Activated B cell treated with CpG ODN at 0.5 μM for 24 hours (primary cell): ENCODE measurements around the gene PARP14. TPM values are rescaled to one million over a fixed set of nuclear protein-coding genes. Genes with fewer than 3 reads are reported as not detected.
"Not testable (repeated sequence)": the region's sequence is repeated elsewhere in the genome, so short reads cannot be mapped to it uniquely, and the experiment has no call there.

ENCODE experiments used
- ATAC-seq: fragments of 200-7000 bp; cut with Tn5 transposase; one replicate; pipeline ENCODE4 v1.10.0; 2021; ENCODE audit warnings: low read depth, mild to moderate bottlenecking, moderate library complexity
- CTCF ChIA-PET: fragments of 350-600 bp; sonication (Branson Sonifier 250); formaldehyde crosslinking; loops from one replicate; lab custom pipeline; 2021; ENCODE audit warnings: antibody characterized with exemption; lab: Charles Lee
- POLR2A ChIA-PET: fragments of 350-600 bp; sonication (Branson Sonifier 250); formaldehyde crosslinking; loops from one replicate; lab custom pipeline; 2021; ENCODE audit warnings: antibody characterized with exemption; lab: Charles Lee
- DNase-seq: peaks from one replicate; pipeline ENCODE4 v3.0.0; 2022
- H3K27ac Mint-ChIP-seq: one replicate; pipeline ENCODE4 v1.8.0; 2020; ENCODE audit warnings: mixed read lengths
- H3K27me3 Mint-ChIP-seq: one replicate; pipeline ENCODE4 v1.8.0; 2021; ENCODE audit warnings: mixed read lengths
- H3K36me3 Mint-ChIP-seq: one replicate; pipeline ENCODE4 v1.8.0; 2021; ENCODE audit warnings: low read depth, mixed read lengths
- H3K4me1 Mint-ChIP-seq: one replicate; pipeline ENCODE4 v1.8.0; 2021; ENCODE audit warnings: mixed read lengths
- H3K4me3 Mint-ChIP-seq: one replicate; pipeline ENCODE4 v1.8.0; 2020; ENCODE audit warnings: mild to moderate bottlenecking, mixed read lengths
- H3K9me3 Mint-ChIP-seq: one replicate; pipeline ENCODE4 v1.8.0; 2020; ENCODE audit warnings: mixed read lengths
- CTCF ChIP-seq: fragments of 200-600 bp; IDR thresholded peaks from one replicate; pipeline ENCODE4 v1.8.0; 2022; ENCODE audit warnings: antibody characterized with exemption, mild to moderate bottlenecking
- intact Hi-C: fragments of 100-400 bp; cut with micrococcal nuclease; formaldehyde crosslinking; loops from one replicate; pipeline ENCODE4 v1.15.1; 2024
- total RNA-seq: library from RNA; stranded (reverse); gene quantifications from 2 replicates; pipeline ENCODE4 v1.2.3, GENCODE V29; 2022

The PARP14 gene
- total RNA-seq, 1 donor from 2014 or later = 221 TPM

- H3K4me1 Mint-ChIP-seq = peaks cover 30% of the 10 kb centered on the region
- no peaks in the 10 kb centered on the region for H3K9me3 Mint-ChIP-seq
These were observed 37.7 kb upstream of the PARP14 start for GRCh38 chr3:122642935-122643334.

GRCh38 chr3:122646146-122646988 lies 34.3 kb upstream of the PARP14 start:
- TF ChIP-seq CTCF = no peak
- ChIA-PET POLR2A (interaction anchor here (1.1 to 1.5 kb wide), 2 partner anchors 49 to 72 kb away, joined by 3 to 4 read pairs; no protein-coding TSS in a partner anchor), CTCF (no interaction called here)
- no peaks in the 10 kb centered on the region for H3K36me3 Mint-ChIP-seq
- no peak overlapping the region for H3K4me3 Mint-ChIP-seq
- no peaks in the 10 kb centered on the region for H3K27me3 Mint-ChIP-seq
- peaks cover 27% of the 10 kb centered on the region for H3K4me1 Mint-ChIP-seq
- peak; percentile 45 for ATAC-seq
- no peak for DNase-seq
- intact Hi-C loops = loop anchor here (2.0 kb wide), 1 partner anchor 16 kb away; no protein-coding TSS in a partner anchor
- H3K9me3 Mint-ChIP-seq = no peaks in the 10 kb centered on the region
- H3K27ac Mint-ChIP-seq = peak overlapping the region; percentile 18

More at GRCh38 chr3:122642935-122643334, 37.7 kb upstream of the PARP14 start:
- TF ChIP-seq CTCF = no peak
- no peaks in the 10 kb centered on the region for H3K27me3 Mint-ChIP-seq
- H3K4me3 Mint-ChIP-seq = no peak overlapping the region
- ChIA-PET POLR2A (interaction anchor here (0.6 to 1.3 kb wide), 2 partner anchors 64 to 135 kb away, joined by 3 to 6 read pairs; no protein-coding TSS in a partner anchor), CTCF (no interaction called here)
- no peak overlapping the region for H3K27ac Mint-ChIP-seq
- H3K36me3 Mint-ChIP-seq = peaks cover 18% of the 10 kb centered on the region
- ATAC-seq (no peak), DNase-seq (no peak)
- intact Hi-C loops = no loop called here

- DNase-seq, ATAC-seq, intact Hi-C loops, H3K36me3 Mint-ChIP-seq, CTCF ChIA-PET, H3K9me3 Mint-ChIP-seq, H3K27me3 Mint-ChIP-seq, H3K4me3 Mint-ChIP-seq, H3K27ac Mint-ChIP-seq: not testable (repeated sequence)
- POLR2A ChIA-PET = interaction anchor here (1.1 kb wide), 1 partner anchor 13 kb away, joined by 3 read pairs; no protein-coding TSS in a partner anchor
- peaks cover 15% of the 10 kb centered on the region for H3K4me1 Mint-ChIP-seq
These were observed 29.3 kb upstream of the PARP14 start for GRCh38 chr3:122651233-122651907.

DNA sequence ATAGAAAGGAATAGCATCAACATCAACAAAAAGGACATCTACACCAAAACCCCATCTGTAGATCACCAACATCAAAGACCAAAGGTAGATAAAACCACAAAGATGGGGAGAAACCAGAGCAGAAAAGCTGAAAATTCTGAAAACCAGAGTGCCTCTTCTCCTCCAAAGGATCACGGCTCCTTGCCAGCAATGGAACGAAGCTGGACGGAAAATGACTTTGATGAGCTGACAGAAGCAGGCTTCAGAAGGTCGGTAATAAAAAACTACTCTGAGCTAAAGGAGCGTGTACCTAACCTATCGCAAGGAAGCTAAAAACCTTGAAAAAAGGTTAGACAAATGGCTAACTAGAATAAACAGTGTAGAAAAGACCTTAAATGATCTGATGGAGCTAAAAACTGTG lies 28.7 kb upstream of the PARP14 start:
- H3K36me3 Mint-ChIP-seq, ATAC-seq, intact Hi-C loops, CTCF ChIA-PET, H3K27me3 Mint-ChIP-seq, H3K27ac Mint-ChIP-seq, H3K4me3 Mint-ChIP-seq, H3K9me3 Mint-ChIP-seq, DNase-seq, H3K4me1 Mint-ChIP-seq: not testable (repeated sequence)
- POLR2A ChIA-PET = interaction anchor here (1.1 kb wide), 1 partner anchor 12 kb away, joined by 3 read pairs; no protein-coding TSS in a partner anchor

GRCh38 chr3:122658336-122658735 lies 22.3 kb upstream of the PARP14 start:
- H3K27ac Mint-ChIP-seq, CTCF ChIA-PET, H3K27me3 Mint-ChIP-seq, DNase-seq, H3K9me3 Mint-ChIP-seq, intact Hi-C loops, POLR2A ChIA-PET, H3K4me3 Mint-ChIP-seq, ATAC-seq, H3K36me3 Mint-ChIP-seq: not testable (repeated sequence)
- H3K4me1 Mint-ChIP-seq = peaks cover 15% of the 10 kb centered on the region

- H3K4me3 Mint-ChIP-seq = no peak overlapping the region
- ATAC-seq = no peak
- H3K36me3 Mint-ChIP-seq = no peaks in the 10 kb centered on the region
- DNase-seq = no peak
- peaks cover 15% of the 10 kb centered on the region for H3K4me1 Mint-ChIP-seq
- H3K9me3 Mint-ChIP-seq = peaks cover 8% of the 10 kb centered on the region
- H3K27me3 Mint-ChIP-seq = no peaks in the 10 kb centered on the region
- no peak for TF ChIP-seq CTCF
- ChIA-PET CTCF (interaction anchor here (0.8 to 1.2 kb wide), 2 partner anchors 101 to 267 kb away, joined by 3 to 4 read pairs; no protein-coding TSS in a partner anchor), POLR2A (no interaction called here)
- no peak overlapping the region for H3K27ac Mint-ChIP-seq
- intact Hi-C loops = no loop called here
These were observed 20.2 kb upstream of the PARP14 start for GRCh38 chr3:122660297-122660974.
